Activated CD4-positive, alpha-beta memory T cell treated with anti-CD3 and anti-CD28 coated beads, Interleukin-2, amount 10 ng/mL, durations not matched to agents 7 days and 5 days (primary cell): ENCODE data around the gene S100A14. TPM values are rescaled to one million over a fixed set of nuclear protein-coding genes. Genes with fewer than 3 reads are reported as not detected.

ENCODE experiments used
- CTCF ChIA-PET: fragments of 350-600 bp; sonication (Branson Sonifier 250); formaldehyde crosslinking; loops from one replicate; lab custom pipeline; 2021; ENCODE audit warnings: antibody characterized with exemption, inconsistent platforms; lab: Charles Lee
- POLR2A ChIA-PET: fragments of 350-600 bp; sonication (Branson Sonifier 250); formaldehyde crosslinking; loops from one replicate; lab custom pipeline; 2021; ENCODE audit warnings: antibody characterized with exemption; lab: Charles Lee
- DNase-seq: peaks from one replicate; pipeline ENCODE4 v3.0.0-alpha.2; 2020
- H3K27ac Mint-ChIP-seq: one replicate; pipeline ENCODE4 v1.8.0; 2021; ENCODE audit warnings: mild to moderate bottlenecking, mixed read lengths
- H3K27me3 Mint-ChIP-seq: one replicate; pipeline ENCODE4 v1.8.0; 2021; ENCODE audit warnings: mixed read lengths
- H3K36me3 Mint-ChIP-seq: one replicate; pipeline ENCODE4 v1.8.0; 2021; ENCODE audit warnings: low read depth, mixed read lengths
- H3K4me1 Mint-ChIP-seq: one replicate; pipeline ENCODE4 v1.8.0; 2021; ENCODE audit warnings: mixed read lengths
- H3K4me3 Mint-ChIP-seq: one replicate; pipeline ENCODE4 v1.8.0; 2021; ENCODE audit warnings: mild to moderate bottlenecking, mixed read lengths
- H3K9me3 Mint-ChIP-seq: one replicate; pipeline ENCODE4 v1.8.0; 2021; ENCODE audit warnings: mixed read lengths
- total RNA-seq, 2 experiments: library from RNA; stranded (reverse); gene quantifications; one replicate each; pipeline ENCODE4 v1.2.3, GENCODE V29; 2021

The S100A14 gene
- total RNA-seq, 2 experiments from 2014 or later: not detected

GRCh38 chr1:153635872-153636271, 19.7 kb upstream of the S100A14 start:
- Mint-ChIP-seq H3K27ac (peak overlapping the region; percentile 67), H3K27me3 (no peaks in the 10 kb centered on the region), H3K4me3 (peak overlapping the region; percentile 97), H3K9me3 (no peaks in the 10 kb centered on the region), H3K36me3 (peaks cover 58% of the 10 kb centered on the region), H3K4me1 (peaks cover 48% of the 10 kb centered on the region)
- no peak for DNase-seq
- POLR2A ChIA-PET: interaction anchor here (1.9 to 3.1 kb wide), 8 partner anchors 9 to 287 kb away, joined by 6 to 99 read pairs (median 30); partner anchors contain the start of genes GATAD2B, S100A4, S100A6 and SNAPIN
- CTCF ChIA-PET: interaction anchor here (1.6 to 3.6 kb wide), 6 partner anchors 36 to 125 kb away, joined by 5 to 27 read pairs (median 12); no protein-coding TSS in a partner anchor

GRCh38 chr1:153633754-153634665, 17.9 kb upstream of the S100A14 start, which contains the start of gene CHTOP:
Gene CHTOP, plus strand, starts transcription at chr1:153634066. Its CDS starts 2,523 bp downstream, at chr1:153636589.
- Mint-ChIP-seq H3K36me3 (peaks cover 44% of the 10 kb centered on the region), H3K4me3 (peak within 1 kb of the TSS; percentile 97), H3K4me1 (peaks cover 48% of the 10 kb centered on the region), H3K27ac (peak within 1 kb of the TSS; percentile 100), H3K27me3 (no peaks in the 10 kb centered on the region), H3K9me3 (no peaks in the 10 kb centered on the region)
- CTCF ChIA-PET: interaction anchor here (1.0 to 3.6 kb wide), 17 partner anchors 9 to 329 kb away, joined by 3 to 27 read pairs (median 7); partner anchors contain the start of genes S100A4, S100A5, S100A6 and SLC39A1
- POLR2A ChIA-PET: interaction anchor here (0.5 to 3.1 kb wide), 46 partner anchors 10 to 991 kb away, joined by 3 to 99 read pairs (median 5); partner anchors contain the start of genes GATAD2B, ILF2, INTS3 and JTB
- peak; percentile 98 for DNase-seq

- Mint-ChIP-seq H3K4me1 (peaks cover 48% of the 10 kb centered on the region), H3K27me3 (no peaks in the 10 kb centered on the region), H3K4me3 (peak overlapping the region; percentile 97), H3K27ac (peak overlapping the region; percentile 100), H3K9me3 (no peaks in the 10 kb centered on the region), H3K36me3 (peaks cover 38% of the 10 kb centered on the region)
- POLR2A ChIA-PET: interaction anchor here (0.5 to 3.1 kb wide), 37 partner anchors 11 to 586 kb away, joined by 3 to 99 read pairs (median 7); partner anchors contain the start of genes GATAD2B, ILF2, INTS3 and JTB
- CTCF ChIA-PET: interaction anchor here (1.1 to 3.6 kb wide), 15 partner anchors 10 to 122 kb away, joined by 3 to 27 read pairs (median 7); partner anchors contain the start of genes S100A4, S100A5, S100A6 and SNAPIN
- DNase-seq: no peak
These were observed 17.1 kb upstream of the S100A14 start for GRCh38 chr1:153633161-153633753.

- Mint-ChIP-seq H3K36me3 (peaks cover 22% of the 10 kb centered on the region), H3K27ac (no peak overlapping the region), H3K4me3 (no peak overlapping the region), H3K9me3 (no peaks in the 10 kb centered on the region), H3K27me3 (no peaks in the 10 kb centered on the region), H3K4me1 (peaks cover 35% of the 10 kb centered on the region)
- ChIA-PET POLR2A (interaction anchor here (0.9 to 2.0 kb wide), 2 partner anchors 28 to 40 kb away, joined by 3 to 4 read pairs; no protein-coding TSS in a partner anchor), CTCF (interaction anchor here (0.9 to 1.6 kb wide), 3 partner anchors 11 to 120 kb away, joined by 3 to 7 read pairs (median 6); no protein-coding TSS in a partner anchor)
- DNase-seq: no peak
These were observed 15.2 kb upstream of the S100A14 start for GRCh38 chr1:153631047-153632022.

GRCh38 chr1:153630384-153630783, 14.3 kb upstream of the S100A14 start:
- peaks cover 28% of the 10 kb centered on the region for H3K4me1 Mint-ChIP-seq
- no peak for DNase-seq
- no peak overlapping the region for H3K4me3 Mint-ChIP-seq
- POLR2A ChIA-PET: interaction anchor here (2.0 kb wide), 1 partner anchor 29 kb away, joined by 4 read pairs; no protein-coding TSS in a partner anchor
- no peak overlapping the region for H3K27ac Mint-ChIP-seq
- no peaks in the 10 kb centered on the region for H3K9me3 Mint-ChIP-seq
- H3K36me3 Mint-ChIP-seq: peaks cover 14% of the 10 kb centered on the region
- H3K27me3 Mint-ChIP-seq: no peaks in the 10 kb centered on the region
- CTCF ChIA-PET: interaction anchor here (1.4 to 1.6 kb wide), 2 partner anchors 12 to 119 kb away, joined by 6 to 7 read pairs; no protein-coding TSS in a partner anchor

GRCh38 chr1:153629971-153630370, 13.8 kb upstream of the S100A14 start:
- no peak for DNase-seq
- CTCF ChIA-PET: interaction anchor here (1.4 kb wide), 1 partner anchor 119 kb away, joined by 7 read pairs; no protein-coding TSS in a partner anchor
- peaks cover 27% of the 10 kb centered on the region for H3K4me1 Mint-ChIP-seq
- POLR2A ChIA-PET: interaction anchor here (2.0 kb wide), 1 partner anchor 30 kb away, joined by 4 read pairs; no protein-coding TSS in a partner anchor
- no peaks in the 10 kb centered on the region for H3K27me3 Mint-ChIP-seq
- no peak overlapping the region for H3K27ac Mint-ChIP-seq
- H3K4me3 Mint-ChIP-seq: no peak overlapping the region
- H3K36me3 Mint-ChIP-seq: peaks cover 11% of the 10 kb centered on the region
- no peaks in the 10 kb centered on the region for H3K9me3 Mint-ChIP-seq

GRCh38 chr1:153629343-153629665, 13.2 kb upstream of the S100A14 start:
- ChIA-PET POLR2A (interaction anchor here (0.7 kb wide), 1 partner anchor 20 kb away, joined by 3 read pairs; no protein-coding TSS in a partner anchor), CTCF (interaction anchor here (1.1 kb wide), 1 partner anchor 118 kb away, joined by 4 read pairs; no protein-coding TSS in a partner anchor)
- no peak for DNase-seq
- peaks cover 7% of the 10 kb centered on the region for H3K36me3 Mint-ChIP-seq
- no peaks in the 10 kb centered on the region for H3K27me3 Mint-ChIP-seq
- no peak overlapping the region for H3K27ac Mint-ChIP-seq
- H3K9me3 Mint-ChIP-seq: no peaks in the 10 kb centered on the region
- H3K4me3 Mint-ChIP-seq: no peak overlapping the region
- H3K4me1 Mint-ChIP-seq: peaks cover 24% of the 10 kb centered on the region

GRCh38 chr1:153628638-153629342, 12.7 kb upstream of the S100A14 start:
- Mint-ChIP-seq H3K27me3 (no peaks in the 10 kb centered on the region), H3K4me1 (peaks cover 23% of the 10 kb centered on the region), H3K36me3 (peaks cover 3% of the 10 kb centered on the region), H3K9me3 (no peaks in the 10 kb centered on the region), H3K4me3 (no peak overlapping the region), H3K27ac (no peak overlapping the region)
- POLR2A ChIA-PET: interaction anchor here (0.7 kb wide), 1 partner anchor 21 kb away, joined by 3 read pairs; no protein-coding TSS in a partner anchor
- DNase-seq: no peak
- CTCF ChIA-PET: interaction anchor here (1.1 to 3.3 kb wide), 3 partner anchors 9 to 117 kb away, joined by 4 to 21 read pairs (median 5); no protein-coding TSS in a partner anchor

- ChIA-PET POLR2A (interaction anchor here (1.3 kb wide), 1 partner anchor 93 kb away, joined by 6 read pairs; the partner anchor contains the start of gene S100A6), CTCF (interaction anchor here (0.7 to 3.3 kb wide), 9 partner anchors 10 to 116 kb away, joined by 3 to 21 read pairs (median 4); partner anchors contain the start of gene S100A14)
- no peak within 1 kb of the TSS for H3K4me3 Mint-ChIP-seq
- H3K27me3 Mint-ChIP-seq: no peaks in the 10 kb centered on the region
- no peak within 1 kb of the TSS for H3K27ac Mint-ChIP-seq
- no peaks in the 10 kb centered on the region for H3K36me3 Mint-ChIP-seq
- no peak for DNase-seq
- H3K4me1 Mint-ChIP-seq: peaks cover 15% of the 10 kb centered on the region
- no peaks in the 10 kb centered on the region for H3K9me3 Mint-ChIP-seq
These were observed 11.8 kb upstream of the S100A14 start, which contains the start of gene S100A1 for GRCh38 chr1:153627715-153628626. Gene S100A1, plus strand, starts transcription at chr1:153628434. Its CDS starts 2,088 bp downstream, at chr1:153630522.
